HG03060 (cell line): ENCODE data around the gene KLK10.
"Not testable (repeated sequence)": the region's sequence is repeated elsewhere in the genome, so short reads cannot be mapped to it uniquely, and the experiment has no call there.

Experiments used
- ATAC-seq: cut with Tn5 transposase; IDR thresholded peaks from one replicate; pipeline ENCODE4 v1.9.1; 2021; ENCODE audit warnings: low read depth, moderate number of reproducible peaks; ENCODE audit not compliant: unreplicated experiment

KLK10 gene

GRCh38 chr19:51003316-51003715, 16.2 kb downstream of the KLK10 start:
- no peak for ATAC-seq

GRCh38 chr19:51002542-51003311, 16.8 kb downstream of the KLK10 start:
- no peak for ATAC-seq

- no peak for ATAC-seq
Measured at GRCh38 chr19:51002089-51002532, 17.4 kb downstream of the KLK10 start.

- no peak for ATAC-seq
Measured at GRCh38 chr19:51001515-51001914, 18.0 kb downstream of the KLK10 start, which contains the start of gene KLK8. KLK8 (minus strand) TSS chr19:51001604; CDS start chr19:51001167, 437 bp downstream.

- no peak for ATAC-seq
Measured at GRCh38 chr19:51000981-51001380, 18.5 kb downstream of the KLK10 start.

- no peak for ATAC-seq
Measured at GRCh38 chr19:51000426-51000825, 19.1 kb downstream of the KLK10 start.

GRCh38 chr19:50998686-50999085, 20.8 kb downstream of the KLK10 start:
- ATAC-seq = no peak

GRCh38 chr19:50998061-50998460, 21.4 kb downstream of the KLK10 start:
- no peak for ATAC-seq

GRCh38 chr19:50994129-50994528, 25.4 kb downstream of the KLK10 start:
- no peak for ATAC-seq

- no peak for ATAC-seq
Measured at GRCh38 chr19:50992666-50993035, 26.9 kb downstream of the KLK10 start.

- ATAC-seq = not testable (repeated sequence)
Measured at GRCh38 chr19:50984416-50984815, 35.1 kb downstream of the KLK10 start.

GRCh38 chr19:50983625-50984292, 35.8 kb downstream of the KLK10 start, which contains the start of gene KLK7:
KLK7 (minus strand) TSS chr19:50983917; CDS start chr19:50982399, 1,518 bp downstream.
- ATAC-seq = no peak

- ATAC-seq = no peak
Measured at GRCh38 chr19:50982186-50982585, 37.3 kb downstream of the KLK10 start.

GRCh38 chr19:50981587-50982146, 37.8 kb downstream of the KLK10 start:
- ATAC-seq = no peak

- no peak for ATAC-seq
Measured at GRCh38 chr19:50980208-50980607, 39.3 kb downstream of the KLK10 start.

- ATAC-seq = no peak
Measured at GRCh38 chr19:50979758-50980157, 39.8 kb downstream of the KLK10 start.

- no peak for ATAC-seq
Measured at GRCh38 chr19:50978772-50979390, 40.6 kb downstream of the KLK10 start.

GRCh38 chr19:50977626-50978025, 41.9 kb downstream of the KLK10 start:
- ATAC-seq = no peak

- no peak for ATAC-seq
Measured at GRCh38 chr19:50975766-50976165, 43.7 kb downstream of the KLK10 start.

- ATAC-seq = no peak
Measured at GRCh38 chr19:50974702-50975556, 44.6 kb downstream of the KLK10 start.
